ENCODE measurements around the gene BCAP31. TPM values are rescaled to one million over a fixed set of nuclear protein-coding genes. Genes with fewer than 3 reads are reported as not detected.

Gene BCAP31
- total RNA-seq, 4 donors from 2014 or later = 76.4 to 129 (median 101) TPM

DNA sequence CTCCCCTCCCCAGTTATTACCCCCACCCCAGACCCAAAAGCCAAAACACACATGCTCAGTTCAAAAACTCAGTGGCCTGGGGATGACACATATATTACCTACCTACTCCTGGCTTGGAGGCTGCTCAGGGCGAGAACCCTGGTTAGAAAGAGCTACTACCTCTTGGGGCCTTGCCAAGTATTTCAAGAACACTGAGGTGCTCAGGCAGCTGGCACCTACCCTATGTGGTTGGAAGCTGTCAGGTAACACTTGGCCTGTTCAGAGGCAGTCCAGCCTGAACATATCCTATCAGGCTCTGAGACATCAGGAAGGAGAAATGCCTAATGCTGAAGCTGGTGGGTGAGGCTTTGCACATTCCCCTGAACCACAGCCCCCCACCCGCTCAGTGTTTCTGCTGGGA lies 4.9 kb downstream of the BCAP31 start:
- Histone ChIP-seq H3K4me1 (peaks cover 7 to 16% (median 14%) of the 10 kb centered on the region in 4 donors), H3K9me3 (no peaks in the 10 kb centered on the region), H3K4me3 (no peak overlapping the region), H3K27me3 (no peaks in the 10 kb centered on the region), H3K27ac (replicated peaks in 1 of 4) (no peak overlapping the region), H3K36me3 (peaks cover 6 to 54% (median 51%) of the 10 kb centered on the region in 4 donors)
- no peak for DNase-seq (ENCODE audit: extremely low spot score)
- TF ChIP-seq POLR2AphosphoS5 (IDR thresholded peaks at IDR 0.05) (no peak), CTCF (IDR thresholded peaks at IDR 0.05) (no peak), POLR2A (IDR thresholded peaks at IDR 0.05; ENCODE audit: low read depth) (no peak), EP300 (IDR thresholded peaks at IDR 0.05) (no peak)
- 68% methylated on average over 2 of the region's 2 CpGs for WGBS
- intact Hi-C loops (cut with DNase I) = no loop called here

DNA sequence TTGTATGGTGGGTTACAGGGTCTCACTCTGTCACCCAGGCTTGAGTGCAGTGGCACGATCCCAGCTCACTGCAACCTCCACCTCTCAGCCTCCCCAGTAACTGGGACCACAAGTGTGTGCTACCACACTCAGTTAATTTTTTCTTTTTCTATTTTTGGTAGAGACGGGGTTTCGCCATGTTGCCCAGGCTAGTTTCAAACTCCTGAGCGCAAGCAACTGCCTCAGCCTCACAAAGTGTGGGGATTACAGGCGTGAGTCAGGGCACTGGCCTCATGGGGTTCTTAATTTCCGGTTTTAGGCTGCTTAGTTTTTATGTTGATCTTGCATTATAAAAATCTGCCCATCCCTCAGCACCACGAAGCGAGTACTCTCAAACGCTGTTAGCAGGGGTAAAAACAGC lies 6.7 kb downstream of the BCAP31 start:
- no peaks in the 10 kb centered on the region for H3K27me3 ChIP-seq
- no peak for TF ChIP-seq EP300 (IDR thresholded peaks at IDR 0.05)
- TF ChIP-seq POLR2AphosphoS5 (IDR thresholded peaks at IDR 0.05) = no peak
- no peak for TF ChIP-seq POLR2A (IDR thresholded peaks at IDR 0.05; ENCODE audit: low read depth)
- TF ChIP-seq CTCF (IDR thresholded peaks at IDR 0.05) = no peak
- peaks cover 6 to 65% (median 55%) of the 10 kb centered on the region in 4 donors for H3K36me3 ChIP-seq
- no peak overlapping the region for H3K27ac ChIP-seq (replicated peaks in 1 of 4)
- intact Hi-C loops (cut with DNase I) = no loop called here
- H3K4me1 ChIP-seq = peaks cover 0 to 7% (median 3%) of the 10 kb centered on the region in 4 donors
- DNase-seq (ENCODE audit: extremely low spot score) = no peak
- H3K9me3 ChIP-seq = no peaks in the 10 kb centered on the region
- H3K4me3 ChIP-seq = no peak overlapping the region
- whole genome bisulfite sequencing = 82% methylated on average over 9 of the region's 9 CpGs

- H3K4me3 ChIP-seq = no peak overlapping the region
- no peaks in the 10 kb centered on the region for H3K4me1 ChIP-seq
- H3K27ac ChIP-seq (replicated peaks in 1 of 4) = no peak overlapping the region
- H3K9me3 ChIP-seq = no peaks in the 10 kb centered on the region
- 76% methylated on average over 3 of the region's 3 CpGs for WGBS
- no peak for DNase-seq (ENCODE audit: extremely low spot score)
- H3K36me3 ChIP-seq = peaks cover 3 to 61% (median 47%) of the 10 kb centered on the region in 4 donors
- TF ChIP-seq POLR2AphosphoS5 (IDR thresholded peaks at IDR 0.05) = no peak
- no peak for TF ChIP-seq EP300 (IDR thresholded peaks at IDR 0.05)
- no peak for TF ChIP-seq POLR2A (IDR thresholded peaks at IDR 0.05; ENCODE audit: low read depth)
- TF ChIP-seq CTCF (IDR thresholded peaks at IDR 0.05) = no peak
- H3K27me3 ChIP-seq = no peaks in the 10 kb centered on the region
- intact Hi-C loops (cut with DNase I) = no loop called here
Measured at GRCh38 chrX:153714256-153714655, 9.9 kb downstream of the BCAP31 start.

- peaks cover 0 to 34% (median 22%) of the 10 kb centered on the region in 4 donors for H3K36me3 ChIP-seq
- intact Hi-C loops (cut with DNase I) = no loop called here
Measured at GRCh38 chrX:153709726-153710674, 14.2 kb downstream of the BCAP31 start.

More at GRCh38 chrX:153709726-153710674, 14.2 kb downstream of the BCAP31 start:
- DNase-seq (ENCODE audit: extremely low spot score) = no peak
- H3K4me1 ChIP-seq = peaks cover 4 to 24% (median 16%) of the 10 kb centered on the region in 4 donors
- H3K4me3 ChIP-seq = no peak overlapping the region
- H3K9me3 ChIP-seq = no peaks in the 10 kb centered on the region
- WGBS = 82% methylated on average over 23 of the region's 27 CpGs
- no peaks in the 10 kb centered on the region for H3K27me3 ChIP-seq
- no peak overlapping the region for H3K27ac ChIP-seq (replicated peaks in 1 of 4)
- TF ChIP-seq CTCF (IDR thresholded peaks at IDR 0.05) (no peak), POLR2AphosphoS5 (IDR thresholded peaks at IDR 0.05) (no peak), POLR2A (IDR thresholded peaks at IDR 0.05; ENCODE audit: low read depth) (no peak), EP300 (IDR thresholded peaks at IDR 0.05) (no peak)

Measured in esophagus muscularis mucosa (tissue), 4 donors.